NB4 (cell line): ENCODE results near the gene CHRM2.

Experiments
- DNase-seq: peaks from one replicate; pipeline ENCODE4 v3.0.0; 2010; ENCODE audit warnings: low read depth
- H3K4me3 ChIP-seq: one replicate; pipeline ENCODE4 v1.5.1; 2011; ENCODE audit warnings: mild to moderate bottlenecking, low read depth, low read length, moderate library complexity
- CTCF ChIP-seq: IDR thresholded peaks from one replicate; pipeline ENCODE4 v1.5.1; 2012; ENCODE audit warnings: low read depth, low read length
- MAX ChIP-seq: IDR thresholded peaks from 2 replicates; pipeline ENCODE4 v1.6.1; 2011; ENCODE audit warnings: low read depth, low read length
- MYC ChIP-seq: IDR thresholded peaks from 2 replicates; pipeline ENCODE4 v1.6.1; 2011; ENCODE audit warnings: low read depth, low read length
- POLR2A ChIP-seq: IDR thresholded peaks from 2 replicates; pipeline ENCODE4 v1.6.1; 2011; ENCODE audit warnings: mild to moderate bottlenecking; ENCODE audit not compliant: insufficient read length; ENCODE audit errors: extremely low read depth

CHRM2 gene

GRCh38 chr7:136870866-136871487 is 2.5 kb downstream of the CHRM2 start:
- TF ChIP-seq MYC (no peak), POLR2A (no peak), CTCF (no peak), MAX (no peak)
- H3K4me3 ChIP-seq: no peak overlapping the region
- DNase-seq: no peak

- DNase-seq: peak; percentile 30
- no peak overlapping the region for H3K4me3 ChIP-seq
- no peak for TF ChIP-seq MYC
- TF ChIP-seq CTCF: peak; percentile 70
These were observed 6.1 kb downstream of the CHRM2 start for GRCh38 chr7:136874393-136875032.

- no peak overlapping the region for H3K4me3 ChIP-seq
- no peak for TF ChIP-seq POLR2A
- no peak for TF ChIP-seq MYC
- TF ChIP-seq MAX: no peak
- no peak for TF ChIP-seq CTCF
- no peak for DNase-seq
These were observed 9.1 kb downstream of the CHRM2 start for GRCh38 chr7:136877509-136877908.

GRCh38 chr7:136877990-136878389 is 9.5 kb downstream of the CHRM2 start:
- TF ChIP-seq CTCF (no peak), MYC (no peak), MAX (no peak)
- H3K4me3 ChIP-seq: no peak overlapping the region
- no peak for DNase-seq

GRCh38 chr7:136878878-136879277 is 10.4 kb downstream of the CHRM2 start:
- TF ChIP-seq POLR2A: no peak
- no peak for TF ChIP-seq MAX
- no peak for TF ChIP-seq CTCF
- TF ChIP-seq MYC: no peak
- DNase-seq: no peak
- no peak overlapping the region for H3K4me3 ChIP-seq

- no peak for DNase-seq
- no peak overlapping the region for H3K4me3 ChIP-seq
- no peak for TF ChIP-seq CTCF
- TF ChIP-seq MAX: no peak
- no peak for TF ChIP-seq MYC
These were observed 14.6 kb downstream of the CHRM2 start for GRCh38 chr7:136883046-136883445.
